ENCODE data around the gene CDC42EP4. TPM values are rescaled to one million over a fixed set of nuclear protein-coding genes. Genes with fewer than 3 reads are reported as not detected.
A peak's percentile ranks its signal among the peaks of the same experiment; 100 is the strongest.
"Not testable (repeated sequence)": the region's sequence is repeated elsewhere in the genome, so short reads cannot be mapped to it uniquely, and the experiment has no call there.

CDC42EP4 gene
- total RNA-seq, 1 donor from 2014 or later, result 44.6 TPM

- Histone ChIP-seq H3K4me3 (peak overlapping the region; percentile 100), H3K9me3 (no peaks in the 10 kb centered on the region), H3K27ac (peak overlapping the region; percentile 99), H3K36me3 (no peaks in the 10 kb centered on the region), H3K4me1 (peaks cover 47% of the 10 kb centered on the region), H3K27me3 (ENCODE audit: low read depth) (no peaks in the 10 kb centered on the region)
- ATAC-seq, result peak; percentile 34
- peak; percentile 68 for DNase-seq
- TF ChIP-seq CTCF (IDR thresholded peaks at IDR 0.05), result no peak
- intact Hi-C loops (cut with DNase I), result no loop called here
Observed at GRCh38 chr17:73311428-73311780, 397 bp downstream of the CDC42EP4 start.

DNA sequence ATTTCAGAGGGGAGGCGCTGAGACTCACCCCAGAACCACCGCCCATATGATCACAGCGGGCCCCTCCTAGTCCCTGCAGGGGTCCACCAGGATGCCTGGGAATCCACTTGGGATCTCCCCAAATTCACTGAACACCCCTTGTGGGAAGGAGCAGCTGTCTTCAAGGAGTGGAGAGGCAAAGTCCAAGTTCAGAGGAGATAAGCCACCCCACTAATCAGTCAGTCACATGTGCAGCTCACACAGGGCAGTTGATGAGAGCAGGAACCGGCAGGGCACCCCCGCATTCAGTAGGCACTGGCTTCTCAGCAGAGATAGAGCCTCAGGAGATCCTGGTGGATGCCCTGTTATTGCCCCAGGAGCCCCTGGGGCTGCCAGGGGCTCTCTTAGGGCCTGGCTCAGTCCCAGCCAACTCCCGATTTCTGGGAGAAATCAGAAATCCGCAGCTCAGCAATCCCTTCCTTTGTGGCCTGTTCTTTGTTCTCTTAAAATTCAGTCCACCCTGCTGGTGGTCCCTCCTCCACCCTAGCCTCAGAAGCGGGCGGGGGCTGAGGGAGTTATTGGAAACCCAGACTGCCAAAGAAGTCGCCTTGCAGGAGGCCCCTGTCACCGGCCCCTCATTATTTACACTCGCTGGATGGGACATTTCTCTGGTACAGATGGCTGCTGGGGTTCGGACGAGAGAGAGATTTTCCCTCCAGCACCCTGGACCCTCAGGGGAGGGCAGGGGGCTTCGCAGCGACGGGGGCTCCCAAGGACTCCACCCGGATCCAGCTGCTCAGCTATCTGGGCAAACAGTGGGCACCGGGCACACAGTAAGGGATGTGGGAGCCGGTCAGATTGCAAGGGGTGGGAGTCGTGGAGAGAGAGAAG lies 1.8 kb downstream of the CDC42EP4 start:
- Histone ChIP-seq H3K4me3 (peak overlapping the region; percentile 100), H3K36me3 (no peaks in the 10 kb centered on the region), H3K27ac (peak overlapping the region; percentile 99), H3K4me1 (peaks cover 61% of the 10 kb centered on the region), H3K9me3 (no peaks in the 10 kb centered on the region), H3K27me3 (ENCODE audit: low read depth) (no peaks in the 10 kb centered on the region)
- intact Hi-C loops (cut with DNase I), result no loop called here
- ATAC-seq (no peak), DNase-seq (no peak)
- no peak for TF ChIP-seq CTCF (IDR thresholded peaks at IDR 0.05)

GRCh38 chr17:73308959-73309358 lies 2.8 kb downstream of the CDC42EP4 start:
- intact Hi-C loops (cut with DNase I); DNase-seq; H3K9me3 ChIP-seq; ATAC-seq; H3K36me3 ChIP-seq; H3K27me3 ChIP-seq (ENCODE audit: low read depth): not testable (repeated sequence)
- Histone ChIP-seq H3K27ac (peak overlapping the region; percentile 99), H3K4me3 (peak overlapping the region; percentile 100), H3K4me1 (peaks cover 71% of the 10 kb centered on the region)

DNA sequence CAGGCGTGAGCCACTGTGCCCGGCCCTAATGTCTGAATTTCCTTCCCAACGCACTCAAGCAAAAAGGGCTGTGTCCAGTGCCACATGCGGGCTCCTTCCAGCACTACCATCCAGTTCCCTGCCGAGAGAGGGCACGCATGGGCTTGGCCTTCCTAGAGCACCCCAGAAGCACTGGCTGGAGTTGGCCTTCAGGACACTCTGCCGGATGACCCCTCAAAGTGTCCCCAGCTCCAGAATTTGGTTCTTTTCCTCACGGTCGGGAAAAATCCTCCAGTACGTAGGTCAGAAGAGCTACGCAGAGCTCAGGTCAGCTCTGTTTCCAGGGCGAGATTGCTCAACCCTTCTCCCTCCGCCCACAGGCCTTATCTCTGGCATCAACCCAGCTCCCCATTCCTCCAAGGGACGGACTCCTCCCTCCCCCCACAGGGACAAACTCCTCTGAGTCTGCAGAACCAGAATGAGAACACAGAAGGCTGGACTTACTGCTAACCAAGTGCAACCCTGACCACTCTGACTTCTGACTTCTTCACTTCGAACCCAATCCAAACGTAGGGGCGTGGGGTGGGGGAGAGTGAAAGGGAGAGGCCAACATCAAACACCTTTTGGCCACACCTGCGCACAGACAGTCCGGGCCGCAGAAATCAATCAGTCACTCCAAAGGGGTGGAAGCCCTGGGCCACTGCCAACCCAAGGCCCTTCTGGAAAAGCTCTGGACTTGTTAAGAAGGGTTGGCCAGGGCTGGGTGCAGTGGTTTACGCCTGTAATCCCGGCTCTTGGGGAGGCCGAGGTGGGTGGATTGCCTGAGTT lies 3.6 kb downstream of the CDC42EP4 start:
- Histone ChIP-seq H3K27ac (peak overlapping the region; percentile 99), H3K4me3 (peak overlapping the region; percentile 100), H3K9me3 (no peaks in the 10 kb centered on the region), H3K36me3 (no peaks in the 10 kb centered on the region), H3K4me1 (peaks cover 79% of the 10 kb centered on the region), H3K27me3 (ENCODE audit: low read depth) (no peaks in the 10 kb centered on the region)
- DNase-seq, result peak; percentile 93
- ATAC-seq, result peak; percentile 44 to 52
- TF ChIP-seq CTCF (IDR thresholded peaks at IDR 0.05), result no peak
- intact Hi-C loops (cut with DNase I), result no loop called here

GRCh38 chr17:73307130-73307529 lies 4.7 kb downstream of the CDC42EP4 start:
- H3K4me3 ChIP-seq, result no peak overlapping the region
- H3K27me3 ChIP-seq (ENCODE audit: low read depth), result no peaks in the 10 kb centered on the region
- H3K27ac ChIP-seq, result peak overlapping the region; percentile 99
- intact Hi-C loops (cut with DNase I), result no loop called here
- ATAC-seq (no peak), DNase-seq (no peak)
- H3K36me3 ChIP-seq, result no peaks in the 10 kb centered on the region
- H3K4me1 ChIP-seq, result peaks cover 79% of the 10 kb centered on the region
- TF ChIP-seq CTCF (IDR thresholded peaks at IDR 0.05), result no peak
- H3K9me3 ChIP-seq, result no peaks in the 10 kb centered on the region
